ENCODE data around the gene FGFR1OP2. TPM values are rescaled to one million over a fixed set of nuclear protein-coding genes. Genes with fewer than 3 reads are reported as not detected.
A peak's percentile ranks its signal among the peaks of the same experiment; 100 is the strongest.

Gene FGFR1OP2
- total RNA-seq, 2 experiments from 2014 or later, result 42.4 to 45.0 TPM

- Histone ChIP-seq H4K20me1 (ENCODE audit: insufficient read depth, low read length) (peaks cover 43% of the 10 kb centered on the region), H3K4me3 (ENCODE audit: low read depth, low read length, poor library complexity, severe bottlenecking) (peak overlapping the region; percentile 89), H3K4me1 (ENCODE audit: insufficient read depth, low read length, poor library complexity, severe bottlenecking) (peaks cover 35% of the 10 kb centered on the region), H3K27ac (ENCODE audit: low read depth, low read length, poor library complexity, severe bottlenecking) (peak overlapping the region; percentile 79), H3K9me3 (ENCODE audit: low read length) (no peaks in the 10 kb centered on the region), H3K4me2 (ENCODE audit: low read length) (peak overlapping the region; percentile 97), H3K9me2 (ENCODE audit: insufficient read depth, low read length) (no peaks in the 10 kb centered on the region), H3K36me3 (ENCODE audit: insufficient read depth, low read length) (peaks cover 39% of the 10 kb centered on the region), H3K79me2 (ENCODE audit: insufficient read depth, low read depth, low read length) (peaks cover 82% of the 10 kb centered on the region), H2AFZ (ENCODE audit: low read length) (peak overlapping the region; percentile 65; the same call in 1 of the 2 replicates)
- ChIA-PET POLR2A (interaction anchor here (0.6 to 1.5 kb wide), 3 partner anchors 11 to 29 kb away, joined by 3 read pairs; no protein-coding TSS in a partner anchor), CTCF (ENCODE audit: unreplicated experiment) (no interaction called here)
- no peak for DNase-seq (ENCODE audit: low spot score)
- TF ChIP-seq EZH2phosphoT487 (IDR thresholded peaks at IDR 0.05; ENCODE audit: borderline replicate concordance, low read depth, low read length) (no peak), CTCF (conservative IDR thresholded peaks at IDR 0.05; ENCODE audit: low read length) (no peak)
- BruUV-seq (replicated peaks), result no TSS peak
- intact Hi-C loops (cut with micrococcal nuclease; ENCODE audit: unreplicated experiment), result loop anchor here (5.0 kb wide), 1 partner anchor 90 kb away; no protein-coding TSS in a partner anchor
Measured at GRCh38 chr12:26936559-26937442, 1.5 kb upstream of the FGFR1OP2 start.

- Histone ChIP-seq H3K4me3 (ENCODE audit: low read depth, low read length, poor library complexity, severe bottlenecking) (peak overlapping the region; percentile 89), H3K9me3 (ENCODE audit: low read length) (no peaks in the 10 kb centered on the region), H4K20me1 (ENCODE audit: insufficient read depth, low read length) (peaks cover 43% of the 10 kb centered on the region), H3K27ac (ENCODE audit: low read depth, low read length, poor library complexity, severe bottlenecking) (peak overlapping the region; percentile 79), H3K4me1 (ENCODE audit: insufficient read depth, low read length, poor library complexity, severe bottlenecking) (peaks cover 41% of the 10 kb centered on the region), H3K9me2 (ENCODE audit: insufficient read depth, low read length) (no peaks in the 10 kb centered on the region), H3K36me3 (ENCODE audit: insufficient read depth, low read length) (peaks cover 33% of the 10 kb centered on the region), H3K4me2 (ENCODE audit: low read length) (peak overlapping the region; percentile 97), H3K79me2 (ENCODE audit: insufficient read depth, low read depth, low read length) (peaks cover 84% of the 10 kb centered on the region), H2AFZ (ENCODE audit: low read length) (peak overlapping the region; percentile 65; the same call in 1 of the 2 replicates)
- TSS peak; percentile 57 for BruUV-seq (replicated peaks)
- no peak for DNase-seq (ENCODE audit: low spot score)
- intact Hi-C loops (cut with micrococcal nuclease; ENCODE audit: unreplicated experiment), result loop anchor here (5.0 kb wide), 1 partner anchor 90 kb away; no protein-coding TSS in a partner anchor
- ChIA-PET CTCF (ENCODE audit: unreplicated experiment) (no interaction called here), POLR2A (no interaction called here)
- no peak for TF ChIP-seq EZH2phosphoT487 (IDR thresholded peaks at IDR 0.05; ENCODE audit: borderline replicate concordance, low read depth, low read length)
- no peak for TF ChIP-seq CTCF (conservative IDR thresholded peaks at IDR 0.05; ENCODE audit: low read length)
Measured at GRCh38 chr12:26937443-26937862, 817 bp upstream of the FGFR1OP2 start.

All from OCI-LY7 (cell line).